HS-5 (cell line): ENCODE results near the gene DCUN1D4.

Experiments used
- DNase-seq: peaks from one replicate; pipeline ENCODE4 v3.0.0-alpha.2; 2012; ENCODE audit warnings: low read depth

Gene DCUN1D4

GRCh38 chr4:51842554-51843308, at the start of gene DCUN1D4:
DCUN1D4 (plus strand) TSS chr4:51843153; CDS start chr4:51843243, 90 bp downstream.
- DNase-seq = peak; percentile 92

GRCh38 chr4:51820443-51821234, 22.3 kb upstream of the DCUN1D4 start:
- DNase-seq = no peak

- no peak for DNase-seq
Observed at GRCh38 chr4:51825341-51825740, 17.6 kb upstream of the DCUN1D4 start.

- DNase-seq = no peak
Observed at GRCh38 chr4:51830156-51830720, 12.7 kb upstream of the DCUN1D4 start.

- DNase-seq = no peak
Observed at GRCh38 chr4:51831133-51831532, 11.8 kb upstream of the DCUN1D4 start.

DNA sequence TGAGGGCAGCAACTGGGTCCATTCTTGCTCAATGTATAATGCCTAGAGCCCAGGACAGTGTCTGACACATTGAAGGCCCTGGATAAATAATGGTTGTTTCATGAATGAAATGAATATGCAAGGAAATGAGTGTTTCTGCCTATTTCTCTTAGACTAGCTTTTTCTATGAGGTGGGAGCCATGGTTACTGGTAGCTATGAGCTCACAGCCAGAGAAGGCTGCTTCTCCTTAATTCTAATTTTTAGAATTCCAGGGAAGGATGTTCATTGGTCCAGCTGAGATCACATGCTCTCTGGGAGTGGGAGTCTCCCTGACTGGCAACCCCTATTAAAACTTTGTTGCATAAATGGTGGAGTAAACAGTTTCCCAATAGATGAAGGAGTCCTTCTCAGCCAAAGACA, 9.7 kb upstream of the DCUN1D4 start:
- DNase-seq = no peak

GRCh38 chr4:51835079-51835478, 7.9 kb upstream of the DCUN1D4 start:
- no peak for DNase-seq

DNA sequence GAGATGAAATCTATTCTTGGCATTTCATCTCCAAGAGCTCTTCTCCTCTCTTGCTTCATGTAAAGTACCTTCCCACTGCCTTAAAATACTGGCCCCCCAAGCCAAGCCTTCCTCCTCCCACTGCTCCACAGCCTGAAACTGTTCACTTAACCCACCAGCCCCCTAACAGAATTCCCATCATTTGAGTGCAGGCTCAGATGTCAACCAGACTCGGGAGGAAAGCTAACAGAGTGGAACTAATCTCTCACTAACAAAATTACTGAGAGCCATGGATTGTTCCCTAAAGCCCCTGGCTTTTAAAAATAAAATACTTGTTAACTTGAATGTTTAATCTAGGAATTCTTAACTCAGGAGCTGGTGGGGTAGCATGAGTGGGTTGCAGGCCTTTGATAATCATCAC, 7.1 kb upstream of the DCUN1D4 start:
- DNase-seq = no peak

- no peak for DNase-seq
Observed at GRCh38 chr4:51836549-51836948, 6.4 kb upstream of the DCUN1D4 start.

GRCh38 chr4:51840781-51841180, 2.2 kb upstream of the DCUN1D4 start:
- DNase-seq = no peak

GRCh38 chr4:51842167-51842553, 793 bp upstream of the DCUN1D4 start:
- no peak for DNase-seq

DNA sequence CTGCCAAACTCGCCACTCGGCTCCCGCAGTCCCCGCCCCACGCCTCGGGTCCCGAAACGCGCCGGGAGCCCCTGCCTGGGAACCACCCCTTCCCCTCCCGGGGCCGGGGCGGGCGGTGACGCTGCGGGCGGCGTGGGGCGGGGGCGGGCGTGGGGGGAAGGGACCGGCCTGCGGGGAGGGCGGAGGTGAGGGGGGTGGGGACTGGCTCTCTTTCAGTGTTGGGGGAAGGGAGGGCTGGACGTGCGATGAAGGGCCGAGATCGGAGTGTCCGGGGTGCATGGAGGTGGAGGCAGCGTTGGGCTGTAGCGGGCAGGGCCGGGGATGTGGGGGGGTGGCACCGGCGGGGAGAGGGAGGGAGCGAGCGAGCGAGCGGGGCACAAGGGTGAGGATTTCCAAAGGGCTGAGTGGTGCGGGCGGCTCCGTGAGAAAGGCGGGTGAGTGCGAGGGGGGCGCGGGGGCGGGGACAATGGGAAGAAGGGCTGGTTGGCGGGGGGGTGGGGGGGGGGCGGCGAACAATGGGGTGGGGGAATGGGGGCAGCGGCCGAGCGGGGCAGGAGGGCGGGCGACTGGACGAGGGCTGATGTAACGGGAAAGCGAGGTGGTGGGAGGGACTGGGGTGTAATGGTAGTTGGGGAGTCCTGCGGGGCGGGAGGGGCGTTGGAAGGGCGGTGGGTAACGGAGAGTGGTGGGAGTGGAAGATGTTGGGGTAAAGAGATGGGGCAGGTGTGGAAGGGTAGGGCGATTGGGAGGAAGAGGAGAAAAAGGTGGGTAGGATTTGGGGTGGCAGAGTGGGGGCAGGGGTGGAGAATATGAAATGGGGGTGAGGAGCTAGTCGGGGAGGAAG, 578 bp downstream of the DCUN1D4 start:
- DNase-seq = no peak

DNA sequence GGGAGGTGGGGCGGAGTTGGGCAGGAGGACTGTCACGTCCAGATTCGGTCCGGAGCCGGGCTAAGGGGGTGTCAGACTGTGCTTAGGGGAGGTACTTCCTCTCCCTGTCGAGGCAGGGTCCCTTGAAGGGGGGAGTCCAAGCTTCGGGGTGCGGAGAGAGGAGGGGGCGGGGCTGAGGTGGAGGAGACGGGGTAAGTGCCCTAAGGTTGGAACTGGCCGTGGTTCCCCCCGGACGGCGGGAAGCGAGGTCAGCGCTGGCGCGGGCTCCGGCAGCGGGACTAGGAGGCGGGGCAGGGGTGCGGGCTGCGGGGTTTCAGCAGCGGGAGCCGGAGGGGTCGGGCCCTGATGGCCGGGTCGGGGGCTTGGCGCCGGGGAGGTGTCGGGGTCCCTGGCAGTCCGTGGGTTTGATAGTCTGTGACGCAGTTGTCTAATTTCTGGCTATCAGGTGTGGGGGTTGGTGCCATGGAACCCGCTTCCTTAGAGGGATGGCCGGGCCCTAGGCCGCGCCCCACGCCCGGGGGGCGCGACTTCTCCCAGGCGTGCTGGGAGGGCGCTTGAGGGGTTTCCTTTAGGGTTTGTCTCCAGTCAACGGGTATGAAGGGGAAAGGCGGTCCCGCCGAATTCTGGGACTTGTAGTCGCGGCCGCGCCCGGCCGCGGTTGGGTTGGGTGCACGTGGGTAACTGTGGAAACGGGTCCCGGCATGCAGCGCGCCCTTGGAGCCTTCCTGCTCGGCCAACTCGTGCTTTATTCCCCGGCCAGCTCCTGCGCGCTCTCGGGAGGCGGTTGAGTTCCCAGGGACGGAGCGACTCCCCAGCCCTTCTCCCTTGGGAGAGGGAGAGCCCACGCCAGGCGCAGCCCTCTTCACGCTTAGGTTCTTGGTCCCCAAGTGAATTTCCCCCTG, 1.5 kb downstream of the DCUN1D4 start:
- peak; percentile 69 for DNase-seq

DNA sequence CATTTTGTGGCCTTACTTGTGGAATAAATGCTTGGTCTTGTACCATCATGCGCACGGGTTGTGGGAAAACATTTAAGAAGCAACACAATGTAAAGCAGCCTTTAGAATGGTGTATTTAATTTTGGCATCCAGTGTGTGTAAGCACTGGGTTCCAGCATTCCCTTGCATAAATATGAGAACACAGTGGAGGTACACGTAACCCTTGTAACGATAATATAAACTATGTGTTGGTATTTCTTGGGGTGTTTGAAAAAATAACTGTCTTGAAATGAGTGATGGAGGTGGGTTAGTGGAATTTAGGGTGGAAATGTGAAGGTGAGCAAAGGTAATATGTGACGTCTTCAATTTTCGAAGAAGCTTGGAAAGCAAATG, 2.1 kb downstream of the DCUN1D4 start:
- DNase-seq = no peak

DNA sequence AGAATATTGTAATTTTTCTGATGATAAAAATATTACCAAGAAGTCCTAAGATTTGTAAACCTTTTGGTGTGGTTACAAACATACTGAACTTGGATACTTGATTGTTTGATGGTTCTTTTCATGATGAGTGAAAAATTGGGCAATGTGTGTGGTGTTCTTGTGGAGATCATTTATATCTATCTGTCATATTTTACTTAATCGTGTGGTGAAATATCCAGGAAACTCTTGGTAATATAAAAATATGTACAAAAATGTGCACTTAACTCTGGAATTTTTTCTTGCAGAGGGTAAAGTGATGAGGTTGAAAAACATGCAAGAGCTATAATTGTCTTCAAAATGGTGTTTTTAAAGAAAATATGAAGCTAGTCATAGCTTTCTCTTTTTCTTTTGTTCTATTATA, 2.8 kb downstream of the DCUN1D4 start:
- DNase-seq = no peak

- DNase-seq = no peak
Observed at GRCh38 chr4:51849430-51849829, 6.5 kb downstream of the DCUN1D4 start.

- no peak for DNase-seq
Observed at GRCh38 chr4:51850294-51850693, 7.3 kb downstream of the DCUN1D4 start.

GRCh38 chr4:51851090-51851936, 8.4 kb downstream of the DCUN1D4 start:
- DNase-seq = no peak

DNA sequence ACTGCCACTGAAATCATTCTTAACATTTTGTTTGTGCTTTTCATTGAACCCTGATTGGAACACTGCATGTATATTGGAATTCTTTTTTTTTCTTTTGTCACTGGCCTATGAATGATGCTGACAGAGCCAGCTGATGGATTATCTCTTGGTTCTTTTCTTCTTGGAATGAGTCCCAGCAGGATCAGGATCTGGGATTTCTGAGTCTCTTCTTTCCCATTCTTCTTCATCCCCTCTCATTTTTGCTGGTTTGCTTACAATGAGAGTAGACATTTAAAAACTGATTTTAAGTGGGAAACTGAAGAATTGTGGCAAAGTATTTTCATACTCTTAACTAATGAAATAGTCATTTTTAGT, 9.0 kb downstream of the DCUN1D4 start:
- no peak for DNase-seq

DNA sequence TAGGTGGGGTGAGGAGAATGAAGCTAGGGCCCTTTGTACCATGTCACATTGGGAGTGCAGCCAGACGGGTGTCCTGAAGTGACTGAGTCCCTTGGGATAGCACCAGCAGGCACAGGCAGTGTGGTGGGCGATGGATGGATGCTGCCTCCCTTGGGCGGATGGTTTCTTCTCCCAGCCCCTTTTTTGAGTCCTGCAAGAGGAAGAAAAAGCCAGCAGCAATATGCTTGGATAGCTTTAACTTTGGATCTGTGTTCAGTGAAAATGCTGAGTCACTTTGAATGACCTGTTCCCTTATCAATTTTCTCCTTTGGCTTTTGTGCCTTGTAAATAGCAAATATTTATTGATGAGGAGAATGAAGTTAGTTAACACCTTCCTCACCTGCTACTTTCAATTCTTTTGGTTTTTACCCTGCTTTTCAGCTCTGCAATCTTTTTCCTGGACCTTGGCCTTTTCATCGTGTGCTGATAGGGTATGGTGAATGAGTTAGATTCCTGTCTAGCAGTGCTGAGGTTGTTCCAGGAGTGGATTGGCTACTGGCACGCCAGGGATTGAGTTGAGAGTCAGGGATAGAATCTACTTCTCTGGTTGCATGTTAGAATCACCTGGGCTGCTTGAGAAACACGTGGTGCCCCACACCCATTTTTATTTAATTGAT, 10.2 kb downstream of the DCUN1D4 start:
- DNase-seq = no peak
